Heart left ventricle (tissue), 13 donors: Measurements from ENCODE around the gene TAOK3.

Experiments used
- CTCF ChIP-seq, 12 donors: fragments of 200-600 bp; sonication (generic) in 4 of 12; IDR thresholded peaks; one replicate each; pipeline versions ENCODE4 v1.5.0 to v1.8.0; 2018 to 2022; ENCODE audit warnings: antibody characterized with exemption in 12 of 12, mild to moderate bottlenecking in 5 of 12
- POLR2A ChIP-seq, 2 donors: fragments of 450-650 bp; IDR thresholded peaks; one replicate each; pipeline ENCODE4 v1.6.1; 2017; ENCODE audit warnings: antibody characterized with exemption in 2 of 2, mild to moderate bottlenecking in 2 of 2, moderate library complexity in 2 of 2
- donor health status: ischemic (EF 13 %, LVEDD 7.1; RV severe dilation, severe dysfunction).
- donor health status: DM: no; HTN: yes; CAD: no.
- donor health status: DM: no; HTN: no; CAD: no.
- donor health status: ischemic (EF 25% LVEDD 6.9; RV normal size, moderate dysfunction).
- donor health status: ischemic (EF 25% LVEDD 5.7; RV mildly dilated, moderate dysfunction).
- donor health status: ischemic (EF 35%, LVEDD 5.7; RV mildly dilated, moderate dysfunction).
- donor health status: nonischemic (EF 11% LVEDD 7.7; RV severe dilation, severe dysfunction).
- donor health status: DM: yes; HTN: yes; CAD: no.
- donor health status: PGD.
- donor health status: ischemic (EF 29% LVEDD 5.4; RV normal size, mild dysfunction).
- donor health status: nonischemic (EF 23%, LVEDD 6.1; RV moderate dilation, normal function).

DNA sequence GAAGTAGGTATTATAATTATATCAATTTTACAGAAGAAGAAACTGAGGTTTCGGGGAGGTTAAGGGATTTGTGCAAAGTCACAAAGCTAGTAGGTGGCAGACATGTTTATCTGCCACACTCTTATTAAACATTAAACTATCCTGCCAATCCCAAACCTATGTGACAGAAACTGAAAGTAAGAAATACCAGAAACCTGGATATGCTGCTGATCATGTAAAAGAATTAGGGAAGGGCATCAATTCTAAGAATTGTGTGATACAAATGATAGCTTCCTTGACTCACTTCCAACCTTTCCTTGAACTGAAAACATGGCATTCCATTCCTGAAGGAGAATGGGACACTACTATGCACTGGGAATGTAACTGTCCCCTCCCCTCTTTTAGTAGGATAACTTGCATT is 16.9 kb downstream of the TAOK3 start:
- TF ChIP-seq CTCF (IDR thresholded peaks at IDR 0.05) (no peak), POLR2A (IDR thresholded peaks at IDR 0.05) (no peak)
